Stimulated activated CD8-positive, alpha-beta memory T cell treated with anti-CD3 and anti-CD28 coated beads, Interleukin-12 subunit alpha, Interleukin-12 subunit beta, amount 100 ng/mL, for 24 hours (primary cell): Measurements from ENCODE around the gene BPHL.
"Not testable (repeated sequence)": the region's sequence is repeated elsewhere in the genome, so short reads cannot be mapped to it uniquely, and the experiment has no call there.

Source experiments
- DNase-seq: peaks from one replicate; pipeline ENCODE4 v3.0.0-alpha.2; 2020; ENCODE audit errors: extremely low read depth

Gene BPHL

DNA sequence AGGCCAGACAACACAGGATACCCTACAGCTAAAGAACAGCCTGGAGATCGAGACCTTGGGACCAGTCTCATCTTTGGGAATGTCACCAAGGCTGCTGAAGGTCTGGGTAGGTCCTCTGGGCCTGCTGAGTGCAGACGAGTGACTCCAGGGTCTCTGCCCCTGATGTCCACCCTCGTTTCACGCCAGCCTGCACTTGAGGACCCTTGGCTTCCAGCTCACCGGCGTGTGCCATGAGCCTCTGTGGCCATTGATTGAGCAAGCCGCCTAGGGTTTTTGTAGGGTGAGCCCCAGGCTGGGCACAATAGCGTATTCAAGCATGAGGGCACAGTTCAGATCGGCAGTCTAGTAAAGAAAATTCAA, 4.3 kb downstream of the BPHL start:
- no peak for DNase-seq

DNA sequence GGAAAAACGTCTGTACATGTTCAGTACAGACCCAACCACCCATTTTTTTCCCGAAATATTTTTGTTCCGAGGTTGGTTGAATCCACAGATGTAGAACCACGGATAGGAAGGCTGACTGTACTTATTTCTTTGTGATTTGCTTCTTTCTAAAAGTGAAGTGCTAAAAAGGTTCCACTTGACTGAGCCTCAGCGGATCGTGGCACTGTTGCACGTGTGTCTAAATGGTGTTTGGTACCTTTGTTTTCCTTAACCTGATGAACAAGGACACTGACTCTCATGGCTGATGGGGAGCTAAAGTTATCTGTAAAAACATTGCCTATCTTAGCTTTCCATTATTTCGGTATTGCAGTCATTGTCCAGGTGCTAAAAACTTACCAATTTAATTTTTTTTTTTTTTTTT, 6.2 kb downstream of the BPHL start:
- DNase-seq: no peak

DNA sequence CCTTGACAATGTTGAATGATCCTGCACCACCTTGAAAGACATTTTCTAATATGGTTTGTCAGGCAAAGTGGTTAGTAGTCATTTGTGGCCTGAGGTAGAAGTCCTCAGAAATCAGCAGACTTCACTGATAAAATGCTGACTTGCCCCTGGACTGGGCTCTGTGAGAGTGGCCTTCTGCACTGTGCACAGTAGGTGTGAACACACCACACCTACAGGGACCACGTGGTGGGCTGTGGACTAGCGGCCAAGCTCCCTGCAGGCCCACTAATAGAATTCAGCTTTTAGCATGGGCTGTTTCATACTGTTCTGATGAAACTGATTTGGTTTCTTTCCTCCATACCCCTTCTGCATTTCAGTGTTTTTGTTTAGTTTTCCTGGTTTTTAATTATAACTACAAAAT, 7.3 kb downstream of the BPHL start:
- DNase-seq: no peak

DNA sequence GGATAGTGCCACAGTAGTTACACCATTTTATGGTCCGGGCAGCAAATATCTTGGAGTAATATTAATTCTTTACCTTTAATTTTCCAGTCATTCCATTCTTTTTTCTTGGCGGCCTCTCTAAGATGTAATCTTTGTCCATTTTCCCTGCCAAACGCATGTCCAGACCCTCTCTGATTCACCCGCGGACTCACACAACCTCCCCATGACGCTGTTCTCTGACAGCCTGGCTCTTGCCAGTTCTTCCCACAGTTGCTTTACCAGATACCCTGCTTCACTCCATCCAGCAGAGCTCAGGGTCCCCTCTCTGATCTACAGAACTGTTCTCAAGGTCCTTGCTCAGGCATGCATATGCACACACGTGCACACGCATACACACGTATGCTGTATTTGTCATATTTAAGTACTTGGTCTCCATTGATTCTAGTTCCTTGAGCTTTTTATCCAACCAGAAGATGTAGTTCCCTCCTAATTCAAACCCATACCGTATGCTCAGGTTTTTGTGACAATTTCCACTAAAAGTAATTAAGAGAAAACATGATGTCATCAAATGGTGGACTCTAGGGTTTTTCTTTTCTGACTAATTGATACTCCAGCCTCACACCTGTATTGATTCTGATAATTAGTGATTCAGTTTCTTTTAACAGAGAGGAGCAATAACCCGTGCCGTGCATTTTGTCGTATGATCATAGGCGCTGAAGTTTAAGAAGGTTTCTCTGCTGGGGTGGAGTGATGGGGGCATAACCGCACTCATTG, 10.0 kb downstream of the BPHL start:
- no peak for DNase-seq

DNA sequence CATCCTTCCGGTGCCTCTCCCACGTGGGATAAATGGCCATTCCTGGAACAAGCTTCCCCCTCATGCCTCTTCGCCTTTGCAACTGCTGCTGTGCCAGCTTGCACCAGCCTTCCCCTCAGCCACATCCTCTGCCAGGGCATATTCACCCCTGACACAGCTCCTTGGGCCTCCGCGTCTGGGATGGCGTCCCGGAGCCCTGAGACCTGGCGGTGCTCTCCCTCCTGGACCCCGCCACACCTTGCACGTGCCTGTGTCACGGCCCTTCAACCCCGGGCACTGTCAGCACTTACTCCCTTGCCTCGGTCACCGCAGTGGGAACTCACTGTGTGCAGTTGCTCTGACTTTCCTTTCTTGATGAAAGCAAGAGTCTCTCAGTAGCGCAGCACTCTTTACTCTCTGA, 13.2 kb downstream of the BPHL start:
- DNase-seq: no peak

DNA sequence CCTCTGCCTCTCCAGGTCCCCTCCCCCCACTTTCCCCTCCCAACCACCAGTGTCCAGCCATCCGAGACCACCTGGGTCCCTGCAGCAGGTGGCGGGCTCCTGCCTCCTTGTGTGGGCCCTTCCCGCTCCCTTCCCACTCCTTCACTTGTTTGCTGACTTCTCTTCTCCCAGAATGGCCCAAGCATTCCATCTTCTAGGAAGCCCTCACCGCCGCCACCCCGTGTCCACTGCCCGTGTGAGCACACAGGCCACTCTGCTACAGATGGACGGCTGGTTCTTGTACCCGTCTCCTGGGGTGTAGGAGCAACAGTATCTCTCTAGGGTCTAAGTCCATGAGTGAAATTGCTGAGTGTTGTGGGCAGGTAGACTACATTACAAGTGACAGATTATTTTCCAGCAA, 15.0 kb downstream of the BPHL start:
- no peak for DNase-seq

DNA sequence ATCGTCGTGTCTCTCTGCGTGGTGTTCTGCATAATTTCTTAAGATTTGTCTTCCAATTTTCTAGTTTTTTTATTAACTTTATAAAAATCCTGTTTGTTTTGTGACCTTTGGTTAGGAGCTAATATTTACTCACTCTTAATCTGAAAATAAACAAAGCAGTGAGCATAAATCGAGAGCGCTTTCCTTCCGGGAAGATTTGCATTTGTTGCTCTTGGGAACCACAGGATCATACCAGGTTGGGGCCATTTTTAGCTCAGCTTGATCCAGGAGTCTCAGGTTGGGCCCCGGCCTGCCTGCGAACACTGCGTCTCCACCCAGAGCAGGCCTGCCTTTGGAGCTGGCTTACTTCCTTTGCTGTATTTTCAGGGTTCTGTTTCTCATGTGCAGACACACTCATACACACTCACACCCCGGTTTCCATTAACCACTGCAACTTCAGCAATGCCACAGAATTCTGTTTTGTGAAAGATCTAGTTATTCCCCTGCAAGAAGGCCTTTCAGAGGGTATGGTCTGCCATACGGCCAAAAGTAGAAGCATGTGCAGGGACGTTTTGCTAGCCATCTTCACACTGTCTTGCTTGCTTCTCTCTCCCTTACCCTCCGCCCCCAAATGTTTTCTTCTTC, 17.3 kb downstream of the BPHL start:
- no peak for DNase-seq

DNA sequence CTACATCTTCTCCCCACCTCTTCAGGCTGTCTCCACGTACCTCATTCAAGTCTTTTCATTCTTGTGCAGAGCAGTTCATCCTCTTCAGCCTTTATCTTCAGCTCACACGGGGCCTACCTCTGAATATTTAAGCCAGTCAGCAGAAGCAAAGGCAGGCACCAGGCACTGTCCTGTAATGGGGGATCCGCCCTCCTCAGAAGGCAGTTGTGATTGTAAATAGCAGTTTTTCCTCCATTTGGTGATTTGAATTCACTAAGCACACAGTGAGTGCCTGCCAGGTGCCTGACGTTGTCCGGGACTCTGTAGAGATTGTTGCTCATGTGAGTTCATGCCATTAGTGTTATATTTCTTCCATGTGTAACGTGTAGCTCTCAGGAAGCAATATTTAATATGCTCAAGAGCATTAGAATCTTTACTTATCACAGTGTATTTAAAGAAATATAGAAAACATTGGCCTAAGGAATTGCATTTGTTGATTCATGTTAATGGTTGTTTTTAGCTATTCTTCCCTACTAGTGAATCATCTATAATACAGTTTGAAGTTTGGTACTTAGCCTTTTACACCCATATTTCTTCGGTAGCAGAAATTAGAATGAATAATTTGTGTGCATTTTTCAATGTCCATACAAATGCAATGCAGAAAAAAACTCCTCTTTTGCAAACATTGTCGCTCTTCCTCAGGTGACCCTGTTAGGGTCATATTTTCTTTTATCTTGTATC, 17.9 kb downstream of the BPHL start:
- DNase-seq: no peak

DNA sequence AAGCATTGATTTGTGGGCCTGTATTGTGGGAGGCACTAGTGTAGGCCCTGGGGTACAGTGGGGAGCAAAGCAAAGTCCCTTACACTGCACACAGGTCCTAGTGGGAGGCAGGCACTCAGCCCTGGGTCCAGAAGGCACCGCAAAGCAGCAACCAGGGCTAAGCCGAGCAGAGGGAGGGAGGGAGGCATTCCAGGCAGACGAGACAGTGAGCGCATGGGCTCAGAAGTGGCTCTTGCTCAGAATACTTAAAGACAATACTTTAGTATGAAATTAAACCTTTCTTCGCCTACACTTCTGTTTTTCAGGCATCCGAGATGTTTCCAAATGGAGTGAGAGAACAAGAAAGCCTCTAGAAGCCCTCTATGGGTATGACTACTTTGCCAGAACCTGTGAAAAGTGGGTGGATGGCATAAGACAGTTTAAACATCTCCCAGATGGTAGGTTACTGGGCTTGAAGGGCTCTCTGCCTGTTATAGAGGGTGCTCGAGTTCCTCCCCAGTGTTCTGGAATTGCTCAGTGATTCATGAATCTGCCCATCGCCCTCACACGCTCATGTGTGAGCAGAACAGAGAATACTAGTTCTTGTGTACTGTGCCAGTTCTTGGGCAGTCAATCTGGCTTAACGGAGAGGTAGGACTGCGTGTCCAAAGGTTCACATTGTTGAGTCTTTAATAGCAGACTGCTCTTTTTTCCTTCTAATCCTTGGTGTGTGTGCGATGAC, 18.7 kb downstream of the BPHL start:
- no peak for DNase-seq

DNA sequence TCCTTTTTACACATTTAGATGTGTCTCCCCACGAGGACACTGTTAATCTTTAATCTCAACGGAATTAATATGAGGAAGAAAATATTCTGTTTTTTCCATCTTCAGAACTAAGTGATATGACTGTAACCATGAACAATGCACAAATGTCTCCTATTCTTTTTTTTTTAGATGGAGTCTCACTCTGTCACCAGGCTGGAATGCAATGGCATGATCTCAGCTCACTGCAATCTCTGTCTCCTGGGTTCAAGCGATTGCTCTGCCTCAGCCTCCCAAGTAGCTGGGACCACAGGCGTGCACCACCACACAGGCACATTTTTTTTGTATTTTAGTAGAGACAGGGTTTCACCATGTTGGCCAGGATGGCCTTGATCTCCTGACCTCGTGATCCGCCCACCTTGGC, 19.4 kb downstream of the BPHL start:
- DNase-seq: not testable (repeated sequence)

DNA sequence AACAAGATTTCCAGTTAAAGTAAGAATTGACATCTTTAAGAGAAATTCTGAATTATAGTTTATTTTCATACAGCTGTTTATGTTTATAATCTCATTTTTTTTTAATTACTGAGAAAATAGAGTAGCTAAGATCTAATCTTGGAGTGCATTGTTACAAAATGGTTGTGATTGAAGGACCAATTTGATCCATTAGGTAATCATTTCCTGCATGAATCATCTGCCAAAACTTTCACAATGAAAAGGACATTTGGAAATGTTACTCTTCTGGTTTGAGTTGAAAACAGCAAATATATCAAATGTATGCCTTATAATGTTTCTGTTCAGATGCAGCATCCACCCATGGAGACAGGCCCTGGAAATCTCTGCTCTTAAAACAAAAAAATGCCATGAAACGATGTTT, 19.8 kb downstream of the BPHL start:
- no peak for DNase-seq

DNA sequence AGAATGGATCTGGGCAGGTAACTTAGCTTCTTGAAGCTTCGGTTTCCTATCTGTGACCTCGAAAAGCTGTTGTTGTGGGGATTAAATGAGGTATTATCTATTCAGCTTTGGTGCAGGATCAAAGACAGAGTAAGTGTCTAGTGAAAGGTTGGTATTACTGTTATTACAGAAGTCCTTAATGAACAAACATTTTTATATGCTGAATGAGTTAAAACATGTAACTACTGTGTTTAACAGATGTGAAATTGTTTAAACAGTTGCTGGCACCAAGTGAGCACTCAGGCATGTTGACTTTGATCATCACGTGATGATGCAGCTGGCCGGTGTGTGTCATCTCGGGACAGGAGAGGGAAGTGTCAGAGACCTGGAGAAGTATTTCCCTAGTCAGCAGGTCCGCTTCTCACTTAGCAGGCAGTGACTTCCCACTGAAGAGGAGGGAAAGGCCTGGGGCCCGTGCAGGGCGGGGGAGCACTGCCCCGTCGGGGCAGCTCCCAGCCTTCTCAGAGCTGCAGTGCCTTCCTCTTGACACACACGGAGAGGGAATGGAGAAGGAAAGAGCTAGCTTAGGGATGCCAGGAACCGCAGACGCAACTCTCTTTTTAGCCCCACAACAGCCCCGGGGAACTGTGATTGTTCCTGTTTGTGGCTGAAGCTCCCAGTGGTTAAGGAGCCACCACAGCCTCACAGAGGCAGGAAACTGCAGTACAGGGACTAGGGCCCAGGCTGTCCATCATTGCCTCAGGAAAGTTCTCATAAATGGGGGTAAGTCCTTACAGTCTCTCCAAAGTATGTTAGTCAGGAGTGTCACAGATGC, 20.8 kb downstream of the BPHL start:
- no peak for DNase-seq

DNA sequence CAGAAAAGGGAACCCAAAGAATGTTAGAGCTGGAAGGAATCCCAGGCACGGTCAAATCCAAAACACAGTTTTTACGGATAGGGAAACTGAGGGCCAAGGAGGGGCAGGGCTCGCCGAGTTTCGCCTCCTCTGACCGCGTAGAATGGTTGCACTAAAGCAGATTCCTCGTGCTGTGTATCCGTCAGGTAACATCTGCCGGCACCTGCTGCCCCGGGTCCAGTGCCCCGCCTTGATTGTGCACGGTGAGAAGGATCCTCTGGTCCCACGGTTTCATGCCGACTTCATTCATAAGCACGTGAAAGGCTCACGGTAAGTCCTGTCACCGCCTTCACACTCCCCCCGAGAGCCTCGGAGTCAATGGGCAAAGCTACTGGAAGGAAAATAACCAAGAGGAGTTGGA, 21.7 kb downstream of the BPHL start:
- DNase-seq: no peak

DNA sequence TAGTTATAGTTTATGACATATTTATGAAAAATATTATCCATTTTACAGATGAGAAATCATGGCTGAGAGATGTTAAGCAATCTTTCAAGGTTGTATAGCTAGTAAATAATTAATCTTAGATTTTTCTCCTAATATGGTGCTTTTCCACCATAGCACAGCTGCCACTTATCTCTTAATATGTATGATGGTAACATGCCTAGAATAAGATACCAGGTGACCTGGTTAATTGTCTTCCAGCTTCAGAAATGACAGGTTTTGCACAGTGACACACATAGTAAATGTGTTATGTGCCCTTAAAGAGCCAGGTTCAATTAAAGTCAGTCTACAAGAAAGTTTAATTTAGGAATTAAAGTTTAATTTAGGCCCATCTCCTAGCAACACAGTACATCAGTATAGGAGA, 24.0 kb downstream of the BPHL start:
- DNase-seq: no peak

DNA sequence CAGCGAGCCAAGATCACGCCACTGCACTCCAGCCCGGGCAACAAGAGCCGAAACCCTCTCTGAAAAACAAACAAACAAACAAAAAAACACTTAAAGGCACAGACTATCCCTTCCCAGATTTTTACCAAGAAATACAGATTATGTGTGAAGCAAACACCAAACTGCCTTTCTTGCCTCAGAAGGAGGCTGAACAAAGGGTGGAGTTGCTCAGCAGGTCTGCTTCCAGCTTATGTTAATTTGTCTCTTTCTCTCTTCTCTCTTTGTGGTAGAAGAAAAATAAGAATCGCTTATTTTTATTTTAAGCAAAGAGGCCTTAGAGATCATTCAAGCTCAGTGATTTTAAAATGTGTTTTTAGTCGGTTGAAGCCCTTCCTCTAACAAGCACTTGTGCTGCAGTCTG, 24.6 kb downstream of the BPHL start:
- no peak for DNase-seq

DNA sequence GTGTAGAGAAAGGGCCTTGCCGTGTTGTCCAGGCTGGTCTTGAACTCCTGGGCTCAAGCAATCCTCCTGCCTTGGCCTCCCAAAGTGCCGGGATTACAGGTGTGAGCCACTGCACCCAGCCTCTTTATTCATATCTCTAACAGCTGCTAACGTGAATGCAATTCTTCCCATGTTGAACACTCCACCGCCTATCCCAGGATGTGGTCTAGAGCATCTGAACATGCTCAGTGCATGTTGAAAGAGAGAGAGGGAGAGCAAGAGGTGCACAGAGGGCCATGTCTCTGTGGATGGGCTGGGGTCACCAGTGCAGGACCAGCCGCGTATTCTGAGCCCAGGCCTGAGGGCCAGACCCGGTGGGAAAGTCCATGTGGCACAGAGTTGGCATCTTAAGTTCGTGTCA, 26.1 kb downstream of the BPHL start:
- no peak for DNase-seq

DNA sequence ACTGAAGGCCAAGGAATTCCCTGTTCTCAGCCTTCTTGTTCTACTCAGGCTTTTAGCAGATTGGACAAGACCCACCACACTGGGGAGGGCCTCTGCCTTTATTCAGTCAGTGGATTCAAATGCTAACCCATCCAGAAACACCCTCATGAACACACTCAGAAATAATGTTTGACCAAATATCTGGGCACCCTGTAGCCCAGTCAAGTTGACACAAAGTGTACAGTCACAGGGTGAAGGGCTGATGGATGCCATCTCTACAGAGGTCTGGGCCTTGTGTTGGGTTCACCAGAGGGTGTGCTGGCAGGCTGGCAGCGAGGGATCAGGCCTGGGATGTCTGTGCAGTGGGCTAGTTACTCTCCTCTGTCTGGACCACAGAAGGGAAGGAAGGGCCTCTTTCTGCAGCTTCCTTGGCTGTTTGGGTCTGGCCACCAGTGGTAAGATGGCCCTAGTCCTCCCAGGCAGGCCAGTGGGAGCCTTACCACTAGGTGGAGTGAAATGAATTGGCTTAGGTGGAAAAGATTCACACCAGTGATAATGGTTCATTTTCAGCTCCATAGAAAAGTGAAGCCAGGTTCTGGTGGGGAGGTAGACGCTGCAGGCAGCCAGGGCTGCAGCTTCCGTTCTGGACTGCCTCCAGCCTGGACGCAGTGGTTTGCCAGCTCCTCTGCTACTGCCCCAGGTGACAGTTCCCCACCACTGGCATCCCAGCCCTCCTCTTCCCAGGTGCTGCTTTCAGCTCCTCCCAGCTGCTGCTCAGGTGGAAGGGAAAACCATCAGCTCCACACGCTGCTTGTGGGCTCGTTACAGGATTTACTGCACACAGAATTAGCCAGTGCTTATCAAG, 29.6 kb downstream of the BPHL start:
- no peak for DNase-seq

DNA sequence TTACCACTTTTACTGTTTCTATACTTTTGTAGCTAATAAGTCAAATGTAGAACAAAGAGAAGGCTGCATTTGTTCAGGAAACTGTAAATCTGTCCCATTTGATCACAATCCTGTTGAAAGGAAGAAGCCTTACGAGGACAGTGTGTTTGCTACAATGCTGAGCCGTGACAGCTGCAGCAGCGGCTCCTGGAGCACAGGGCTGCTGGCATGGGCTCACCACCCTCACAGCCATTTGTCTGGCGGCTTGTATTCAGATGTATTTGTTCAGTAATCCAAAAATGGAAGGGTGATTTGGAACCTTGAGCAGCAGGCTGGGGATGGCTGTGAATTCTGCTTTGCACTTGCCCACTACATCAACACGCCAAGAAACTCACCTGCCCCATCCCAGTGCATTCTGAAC, 33.2 kb downstream of the BPHL start:
- DNase-seq: no peak

DNA sequence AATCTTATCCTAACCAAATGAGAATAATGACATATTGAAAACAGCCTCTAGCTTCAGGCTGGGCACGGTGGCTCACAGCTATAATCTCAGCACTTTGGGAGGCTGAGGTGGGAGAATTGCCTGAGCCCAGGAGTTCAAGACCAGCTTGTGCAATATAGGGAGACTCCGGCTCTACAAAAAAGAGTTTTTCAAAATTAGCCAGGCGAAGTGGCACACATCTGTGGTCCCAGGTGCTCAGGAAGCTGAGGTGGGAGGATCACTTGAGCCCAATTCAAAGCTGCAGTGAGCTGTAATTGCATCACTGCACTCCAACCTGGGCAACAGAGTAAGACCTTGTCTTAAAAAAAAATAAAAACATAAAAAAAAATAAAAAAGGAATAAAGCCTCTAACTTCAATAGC, 34.2 kb downstream of the BPHL start:
- no peak for DNase-seq

DNA sequence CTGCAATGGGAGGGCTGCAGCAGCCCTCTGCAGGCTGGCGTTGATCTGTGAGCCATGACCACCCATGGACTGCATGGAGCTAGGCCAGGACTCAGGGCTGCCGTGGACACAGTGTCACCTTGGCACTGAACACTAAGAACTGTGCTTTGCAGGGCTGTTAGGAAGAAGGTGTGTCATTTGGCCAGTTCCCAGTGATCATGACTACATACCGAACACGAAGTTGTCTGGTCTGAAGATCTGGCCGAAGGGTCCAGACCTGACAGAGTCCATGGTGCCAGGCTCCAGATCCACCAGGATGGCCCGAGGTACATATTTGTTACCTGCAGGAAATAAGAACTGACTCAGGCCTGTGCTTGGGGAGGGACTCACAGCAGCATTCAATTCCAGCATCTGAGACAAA, 36.9 kb downstream of the BPHL start:
- not testable (repeated sequence) for DNase-seq
